C4-2B (cell line): Measurements from ENCODE around the gene MAGED4.
"Not testable (repeated sequence)": the region's sequence is repeated elsewhere in the genome, so short reads cannot be mapped to it uniquely, and the experiment has no call there.

Experiments
- H3K27ac ChIP-seq: fragments of 450-650 bp; 2 replicates; pipeline ENCODE4 v1.5.1; 2017
- ZFX ChIP-seq: fragments of 450-650 bp; IDR thresholded peaks from 2 replicates; pipeline ENCODE4 v1.6.1; 2017
- TF ChIP-seq, protein P1 (sequence below): fragments of 450-650 bp; conservative IDR thresholded peaks from 2 replicates; pipeline ENCODE4 v1.5.1; 2017; ENCODE audit warnings: mild to moderate bottlenecking

Gene MAGED4, protein sequence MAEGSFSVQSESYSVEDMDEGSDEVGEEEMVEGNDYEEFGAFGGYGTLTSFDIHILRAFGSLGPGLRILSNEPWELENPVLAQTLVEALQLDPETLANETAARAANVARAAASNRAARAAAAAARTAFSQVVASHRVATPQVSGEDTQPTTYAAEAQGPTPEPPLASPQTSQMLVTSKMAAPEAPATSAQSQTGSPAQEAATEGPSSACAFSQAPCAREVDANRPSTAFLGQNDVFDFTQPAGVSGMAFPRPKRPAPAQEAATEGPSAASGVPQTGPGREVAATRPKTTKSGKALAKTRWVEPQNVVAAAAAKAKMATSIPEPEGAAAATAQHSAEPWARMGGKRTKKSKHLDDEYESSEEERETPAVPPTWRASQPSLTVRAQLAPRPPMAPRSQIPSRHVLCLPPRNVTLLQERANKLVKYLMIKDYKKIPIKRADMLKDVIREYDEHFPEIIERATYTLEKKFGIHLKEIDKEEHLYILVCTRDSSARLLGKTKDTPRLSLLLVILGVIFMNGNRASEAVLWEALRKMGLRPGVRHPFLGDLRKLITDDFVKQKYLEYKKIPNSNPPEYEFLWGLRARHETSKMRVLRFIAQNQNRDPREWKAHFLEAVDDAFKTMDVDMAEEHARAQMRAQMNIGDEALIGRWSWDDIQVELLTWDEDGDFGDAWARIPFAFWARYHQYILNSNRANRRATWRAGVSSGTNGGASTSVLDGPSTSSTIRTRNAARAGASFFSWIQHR

DNA sequence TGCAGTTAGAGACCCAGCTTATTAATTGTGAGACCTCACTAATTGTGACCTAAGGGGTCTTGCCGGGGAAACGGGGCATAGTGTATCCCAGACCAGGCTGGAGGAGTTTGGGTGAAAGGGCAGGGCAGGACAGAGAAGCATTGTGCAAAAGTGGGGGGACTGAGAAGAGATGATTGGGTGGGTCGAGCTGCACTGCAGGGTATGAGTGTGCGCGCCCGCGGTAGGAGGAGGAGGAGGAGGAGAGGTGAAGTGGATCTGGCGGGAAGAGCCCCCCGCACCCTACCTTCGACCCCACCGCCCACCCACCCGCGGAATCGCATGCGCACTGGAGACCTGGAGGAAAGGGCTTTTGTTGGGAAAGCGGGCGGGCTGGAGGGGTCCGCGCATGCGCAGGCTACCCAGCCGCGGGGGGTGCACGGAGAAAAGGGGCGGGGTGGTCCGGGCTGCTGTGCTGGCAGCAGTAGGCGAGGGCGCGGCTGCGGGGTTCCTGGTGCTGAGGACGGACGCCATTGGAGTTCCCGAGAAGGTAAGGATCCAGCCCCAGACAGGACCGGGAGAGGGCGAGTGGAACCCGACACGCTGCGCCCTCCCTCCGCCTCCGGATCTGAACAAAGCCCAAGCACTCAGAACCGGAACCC is at the start of gene MAGED4:
TSS of gene MAGED4 (plus strand) at position 449 of the 638 bp plus-strand sequence. CDS start 1,035 bp downstream, outside the sequence.
- H3K27ac ChIP-seq = not testable (repeated sequence)

DNA sequence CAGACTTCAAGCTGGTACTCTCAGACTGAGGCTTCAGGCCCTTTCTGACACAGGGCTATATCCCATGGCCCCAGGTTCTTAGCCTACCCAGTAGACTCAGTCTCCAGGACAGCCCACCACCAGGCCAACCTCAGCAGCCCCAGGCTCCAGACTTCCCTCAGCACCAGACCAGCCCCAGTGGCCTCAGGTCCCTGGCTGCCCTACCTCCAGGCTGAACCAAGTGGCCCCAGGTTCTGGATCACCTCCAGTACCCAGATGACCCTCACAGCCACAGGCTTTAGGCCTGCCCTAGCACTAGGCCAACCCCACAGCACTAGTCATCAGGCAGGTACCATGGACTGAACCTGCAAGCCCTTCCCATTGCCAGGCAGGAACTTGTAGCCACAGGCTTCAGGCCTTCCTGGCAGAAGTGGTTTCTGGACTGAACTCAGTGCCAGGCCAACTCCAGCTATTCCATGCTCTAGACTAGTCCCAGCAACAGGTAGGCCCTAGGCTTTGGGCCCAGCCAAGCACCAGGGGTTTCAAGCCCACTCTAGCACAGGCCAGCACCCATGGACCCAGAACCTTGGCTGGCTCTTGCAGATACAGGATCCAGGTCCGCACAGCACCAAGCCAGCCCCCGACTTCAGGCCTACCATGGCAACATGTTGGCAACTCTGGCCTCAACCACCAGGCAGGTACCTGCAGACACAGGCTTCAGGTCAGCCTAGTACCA is 45.7 kb upstream of the MAGED4 start:
- H3K27ac ChIP-seq = no peak overlapping the region
- TF ChIP-seq ZFX = no peak
- TF ChIP-seq, protein P1, sequence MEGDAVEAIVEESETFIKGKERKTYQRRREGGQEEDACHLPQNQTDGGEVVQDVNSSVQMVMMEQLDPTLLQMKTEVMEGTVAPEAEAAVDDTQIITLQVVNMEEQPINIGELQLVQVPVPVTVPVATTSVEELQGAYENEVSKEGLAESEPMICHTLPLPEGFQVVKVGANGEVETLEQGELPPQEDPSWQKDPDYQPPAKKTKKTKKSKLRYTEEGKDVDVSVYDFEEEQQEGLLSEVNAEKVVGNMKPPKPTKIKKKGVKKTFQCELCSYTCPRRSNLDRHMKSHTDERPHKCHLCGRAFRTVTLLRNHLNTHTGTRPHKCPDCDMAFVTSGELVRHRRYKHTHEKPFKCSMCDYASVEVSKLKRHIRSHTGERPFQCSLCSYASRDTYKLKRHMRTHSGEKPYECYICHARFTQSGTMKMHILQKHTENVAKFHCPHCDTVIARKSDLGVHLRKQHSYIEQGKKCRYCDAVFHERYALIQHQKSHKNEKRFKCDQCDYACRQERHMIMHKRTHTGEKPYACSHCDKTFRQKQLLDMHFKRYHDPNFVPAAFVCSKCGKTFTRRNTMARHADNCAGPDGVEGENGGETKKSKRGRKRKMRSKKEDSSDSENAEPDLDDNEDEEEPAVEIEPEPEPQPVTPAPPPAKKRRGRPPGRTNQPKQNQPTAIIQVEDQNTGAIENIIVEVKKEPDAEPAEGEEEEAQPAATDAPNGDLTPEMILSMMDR = no peak

DNA sequence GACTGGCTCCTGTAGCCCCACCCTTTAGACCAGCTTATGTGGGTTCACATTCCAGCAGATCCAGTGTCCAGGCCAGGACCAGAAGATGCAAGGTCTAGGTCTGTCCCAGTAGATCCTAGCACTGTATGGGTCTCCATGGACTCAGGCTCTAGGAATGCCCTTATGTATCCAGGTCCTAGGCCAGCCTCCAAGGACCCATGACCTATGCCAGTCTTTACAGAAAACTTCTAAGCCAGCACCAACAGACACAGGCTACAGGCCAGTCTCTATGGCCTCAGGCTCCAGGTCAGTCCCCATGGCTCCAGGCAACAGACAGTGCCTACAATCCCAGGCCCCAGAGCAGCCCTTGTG is 45.2 kb upstream of the MAGED4 start:
- H3K27ac ChIP-seq = no peak overlapping the region
- TF ChIP-seq ZFX = no peak
- TF ChIP-seq, protein P1 = no peak

DNA sequence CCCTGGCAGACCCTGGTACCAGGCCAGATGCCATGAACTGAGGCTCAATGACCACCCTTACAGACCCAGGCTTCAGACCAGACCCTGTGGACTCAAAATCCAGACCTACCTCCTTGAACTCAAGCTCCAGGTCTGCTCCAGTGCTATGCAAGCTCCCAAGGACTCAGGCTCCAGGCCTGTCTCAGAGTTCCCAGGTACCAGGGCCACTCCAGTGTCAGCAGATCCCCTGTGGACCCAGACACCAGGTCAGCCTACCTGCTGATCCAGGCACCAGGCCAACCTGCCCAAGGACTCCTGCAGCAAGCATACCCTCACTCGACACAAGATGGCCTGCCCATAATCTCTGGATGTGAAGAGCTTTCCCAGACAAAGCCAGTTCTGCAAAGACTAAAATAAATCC is 44.7 kb upstream of the MAGED4 start:
- no peak overlapping the region for H3K27ac ChIP-seq
- TF ChIP-seq, protein P1 = no peak
- no peak for TF ChIP-seq ZFX

DNA sequence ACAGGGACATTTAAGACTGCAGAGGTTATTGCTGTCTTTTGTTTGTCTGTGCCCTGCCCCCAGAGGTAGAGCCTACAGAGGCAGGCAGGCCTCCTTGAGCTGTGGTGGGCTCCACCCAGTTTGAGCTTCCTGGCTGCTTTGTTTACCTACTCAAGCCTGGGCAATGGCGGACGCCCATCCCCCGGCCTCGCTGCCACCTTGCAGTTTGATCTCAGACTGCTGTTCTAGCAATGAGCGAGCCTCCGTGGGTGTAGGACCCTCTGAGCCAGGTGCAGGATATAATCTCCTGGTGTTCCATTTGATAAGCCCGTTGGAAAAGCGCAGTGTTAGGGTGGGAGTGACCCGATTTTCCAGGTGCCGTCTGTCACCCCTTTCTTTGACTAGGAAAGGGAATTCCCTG is 34.0 kb upstream of the MAGED4 start:
- not testable (repeated sequence) for H3K27ac ChIP-seq

DNA sequence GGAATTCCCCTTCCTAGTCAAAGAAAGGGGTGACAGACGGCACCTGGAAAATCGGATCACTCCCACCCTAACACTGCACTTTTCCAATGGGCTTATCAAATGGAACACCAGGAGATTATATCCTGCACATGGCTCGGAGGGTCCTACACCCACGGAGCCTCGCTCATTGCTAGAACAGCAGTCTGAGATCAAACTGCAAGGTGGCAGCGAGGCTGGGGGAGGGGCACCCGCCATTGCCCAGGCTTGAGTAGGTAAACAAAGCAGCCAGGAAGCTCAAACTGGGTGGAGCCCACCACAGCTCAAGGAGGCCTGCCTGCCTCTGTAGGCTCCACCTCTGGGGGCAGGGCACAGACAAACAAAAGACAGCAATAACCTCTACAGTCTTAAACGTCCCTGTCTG is 24.5 kb upstream of the MAGED4 start:
- not testable (repeated sequence) for H3K27ac ChIP-seq

DNA sequence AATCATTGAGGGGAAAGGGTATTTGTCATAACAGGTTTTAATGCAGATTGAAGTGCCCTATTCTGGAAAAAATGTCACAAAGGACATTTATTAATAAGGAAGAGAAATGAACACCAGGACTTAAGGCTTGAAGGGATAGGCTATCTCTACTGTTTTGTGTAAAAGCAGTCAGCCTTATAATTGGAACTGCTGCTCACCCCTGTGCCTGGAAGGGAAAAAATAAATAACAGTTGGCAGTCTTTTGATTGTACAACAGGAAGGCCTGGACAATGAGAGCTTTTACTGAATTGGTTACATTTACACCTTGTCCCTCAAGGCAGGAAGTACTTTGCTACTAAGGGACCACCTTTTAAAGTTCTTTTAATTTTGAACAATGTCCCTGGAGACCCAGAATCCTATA is 17.8 kb upstream of the MAGED4 start:
- no peak overlapping the region for H3K27ac ChIP-seq
- TF ChIP-seq, protein P1 = no peak
- no peak for TF ChIP-seq ZFX

DNA sequence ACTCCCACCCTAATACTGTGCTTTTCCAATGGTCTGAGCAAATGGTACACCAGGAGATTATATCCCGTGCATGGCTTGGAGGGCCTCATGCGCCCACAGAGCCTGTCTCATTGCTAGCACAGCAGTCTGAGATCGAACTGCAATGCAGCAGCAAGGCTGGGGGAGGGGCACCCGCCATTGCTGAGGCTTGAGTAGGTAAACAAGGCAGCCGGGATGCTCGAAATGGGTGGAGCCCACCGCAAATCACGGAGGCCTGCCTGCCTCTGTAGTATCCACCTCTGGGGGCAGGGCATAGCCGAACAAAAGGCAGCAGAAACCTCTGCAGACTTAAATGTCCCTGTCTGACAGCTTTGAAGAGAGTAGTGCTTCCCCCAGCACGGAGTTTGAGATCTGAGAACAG is 13.6 kb upstream of the MAGED4 start:
- not testable (repeated sequence) for H3K27ac ChIP-seq

DNA sequence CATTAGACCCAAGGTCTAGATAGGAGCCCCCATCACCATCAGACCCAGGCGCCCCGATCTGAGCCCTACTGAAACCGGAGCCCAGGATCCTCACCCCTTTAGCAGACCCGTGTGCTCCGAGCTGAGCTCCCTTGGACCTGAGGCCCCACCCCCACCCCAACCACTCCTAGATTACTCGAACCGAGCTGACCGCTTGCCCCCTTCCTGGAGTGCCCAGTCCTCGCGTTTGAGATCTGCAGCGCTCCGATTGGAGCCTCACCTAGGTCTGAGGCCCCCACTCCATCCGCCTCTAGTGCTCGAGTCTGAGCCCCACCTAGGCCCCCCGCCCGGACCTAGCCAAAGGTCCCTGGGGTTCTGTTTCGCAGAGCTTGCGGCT is 378 bp downstream of the MAGED4 start:
- not testable (repeated sequence) for H3K27ac ChIP-seq

DNA sequence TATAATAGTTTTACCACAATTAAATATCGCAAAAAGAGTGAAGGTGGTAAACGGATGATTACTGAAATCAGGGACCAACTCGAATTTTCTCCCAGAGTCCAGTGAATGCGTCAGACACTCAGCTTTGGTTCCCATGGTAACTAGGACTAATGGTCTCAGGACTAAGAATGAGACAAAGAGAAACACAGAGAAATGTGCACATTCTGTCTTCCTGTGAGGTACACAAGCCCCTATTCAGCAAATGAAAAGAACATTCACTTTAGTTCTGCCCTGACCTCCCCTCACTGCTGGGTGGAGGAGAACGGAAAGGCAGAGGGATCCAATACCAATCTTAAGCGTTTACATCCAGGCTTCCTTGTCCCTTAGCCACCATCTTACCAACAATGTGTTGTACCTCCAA is 26.7 kb downstream of the MAGED4 start:
- H3K27ac ChIP-seq = not testable (repeated sequence)
